Esophagus muscularis mucosa (tissue), 4 donors: ENCODE results near the gene DCC. TPM values are rescaled to one million over a fixed set of nuclear protein-coding genes. Genes with fewer than 3 reads are reported as not detected.

Source experiments
- DNase-seq: peaks from one replicate; pipeline ENCODE4 v3.0.0-alpha.2; 2017; ENCODE audit errors: extremely low spot score
- H3K27ac ChIP-seq, 4 donors: fragments of 200-600 bp; sonication (generic); replicated peaks in 1 of 4; 1 replicate in 3 of 4; 2 replicates in 1 of 4; pipeline ENCODE4 v1.5.1; 2016 to 2019; ENCODE audit warnings: mild to moderate bottlenecking in 1 of 4
- H3K27me3 ChIP-seq, 4 donors: fragments of 200-600 bp; sonication (generic); one replicate each; pipeline versions ENCODE4 v1.5.1 to v1.6.0; 2016 to 2019
- H3K36me3 ChIP-seq, 4 donors: fragments of 200-600 bp; sonication (generic); one replicate each; pipeline ENCODE4 v1.5.1; 2016 to 2019
- H3K4me1 ChIP-seq, 4 donors: fragments of 200-600 bp; sonication (generic); one replicate each; pipeline ENCODE4 v1.5.1; 2016 to 2019
- H3K4me3 ChIP-seq, 4 donors: fragments of 200-600 bp; sonication (generic); 1 replicate in 2 of 4; 2 replicates in 2 of 4; pipeline ENCODE4 v1.5.1; 2016 to 2019; ENCODE audit warnings: mild to moderate bottlenecking in 4 of 4, moderate library complexity in 1 of 4
- H3K9me3 ChIP-seq, 4 donors: fragments of 200-600 bp; sonication (generic); 1 replicate in 3 of 4; 2 replicates in 1 of 4; pipeline ENCODE4 v1.5.1; 2016 to 2019
- EP300 ChIP-seq: sonication (generic); formaldehyde crosslinking; IDR thresholded peaks from one replicate; pipeline ENCODE4 v1.6.1; 2017; ENCODE audit warnings: antibody characterized with exemption
- POLR2A ChIP-seq: fragments of 450-650 bp; IDR thresholded peaks from one replicate; pipeline ENCODE4 v1.6.1; 2017; ENCODE audit warnings: antibody characterized with exemption, moderate library complexity, mild to moderate bottlenecking, low read depth
- POLR2AphosphoS5 ChIP-seq, 2 donors: sonication (generic); formaldehyde crosslinking; IDR thresholded peaks; one replicate each; pipeline ENCODE4 v1.6.1; 2017; ENCODE audit warnings: antibody characterized with exemption in 2 of 2
- WGBS: methylation state at CpG from one replicate; pipeline ENCODE4 v1.1.5; 2018; 5-methylcytosine and 5-hydroxymethylcytosine counted together
- intact Hi-C: fragments of 100-400 bp; cut with DNase I; formaldehyde crosslinking; loops from one replicate; pipeline ENCODE4 v1.15.1; 2023
- total RNA-seq, 4 donors: library from RNA; depleted of rRNA; stranded (reverse); fragments of >200 nt; gene quantifications; one replicate each; pipeline versions ENCODE4 v1.1.0 to v1.2.1, GENCODE V29; 2016
- TF ChIP-seq, protein P1 (sequence below), 3 experiments: fragments of 200-600 bp in 2 of 3; fragments of 450-650 bp in 1 of 3; sonication (generic) in 2 of 3; IDR thresholded peaks; one replicate each; pipeline ENCODE4 v1.5.1; 2017 to 2019; ENCODE audit warnings: antibody characterized with exemption in 3 of 3, mild to moderate bottlenecking in 2 of 3, moderate library complexity in 1 of 3

The DCC gene
- total RNA-seq, 4 donors from 2014 or later, result 0.46 to 0.99 (median 0.83) TPM; not detected in 1

DNA sequence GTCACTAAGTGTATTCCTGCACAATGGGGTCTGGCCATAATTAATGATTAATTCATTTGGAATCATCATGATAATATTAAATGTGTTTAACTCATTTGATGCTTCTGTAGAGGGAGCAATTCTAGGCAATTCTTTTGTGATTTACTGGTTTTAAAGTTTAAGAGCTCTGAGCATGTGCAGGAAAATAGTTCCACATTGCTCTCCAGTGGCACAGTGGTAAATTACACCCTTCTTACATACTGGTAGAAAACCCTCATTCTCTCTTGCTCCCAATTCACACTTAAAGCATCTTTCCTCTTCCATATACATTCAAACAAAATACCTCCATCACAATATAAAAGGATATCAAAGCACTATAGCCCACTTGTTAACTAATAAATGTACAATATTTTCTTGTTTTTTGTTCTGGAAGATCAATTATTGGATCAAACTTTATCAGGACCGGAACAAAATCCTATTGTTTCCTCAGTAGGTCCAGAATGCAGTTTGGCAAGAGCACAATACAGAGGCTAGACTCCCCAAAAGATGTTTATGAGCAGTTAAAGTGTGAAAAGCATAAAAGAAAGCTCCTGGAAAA, 1040.2 kb downstream of the DCC start:
- intact Hi-C loops, result no loop called here
- no peak overlapping the region for H3K27ac ChIP-seq
- no peak overlapping the region for H3K4me3 ChIP-seq
- H3K4me1 ChIP-seq, result no peaks in the 10 kb centered on the region
- 88% methylated on average over 1 of the region's 1 CpG for WGBS
- no peak for DNase-seq
- TF ChIP-seq POLR2AphosphoS5 (IDR thresholded peaks at IDR 0.05), result no peak
- TF ChIP-seq, protein P1, sequence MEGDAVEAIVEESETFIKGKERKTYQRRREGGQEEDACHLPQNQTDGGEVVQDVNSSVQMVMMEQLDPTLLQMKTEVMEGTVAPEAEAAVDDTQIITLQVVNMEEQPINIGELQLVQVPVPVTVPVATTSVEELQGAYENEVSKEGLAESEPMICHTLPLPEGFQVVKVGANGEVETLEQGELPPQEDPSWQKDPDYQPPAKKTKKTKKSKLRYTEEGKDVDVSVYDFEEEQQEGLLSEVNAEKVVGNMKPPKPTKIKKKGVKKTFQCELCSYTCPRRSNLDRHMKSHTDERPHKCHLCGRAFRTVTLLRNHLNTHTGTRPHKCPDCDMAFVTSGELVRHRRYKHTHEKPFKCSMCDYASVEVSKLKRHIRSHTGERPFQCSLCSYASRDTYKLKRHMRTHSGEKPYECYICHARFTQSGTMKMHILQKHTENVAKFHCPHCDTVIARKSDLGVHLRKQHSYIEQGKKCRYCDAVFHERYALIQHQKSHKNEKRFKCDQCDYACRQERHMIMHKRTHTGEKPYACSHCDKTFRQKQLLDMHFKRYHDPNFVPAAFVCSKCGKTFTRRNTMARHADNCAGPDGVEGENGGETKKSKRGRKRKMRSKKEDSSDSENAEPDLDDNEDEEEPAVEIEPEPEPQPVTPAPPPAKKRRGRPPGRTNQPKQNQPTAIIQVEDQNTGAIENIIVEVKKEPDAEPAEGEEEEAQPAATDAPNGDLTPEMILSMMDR (IDR thresholded peaks at IDR 0.05), result peak in 2 of 3 experiments; percentile 9 to 33
- H3K27me3 ChIP-seq, result no peaks in the 10 kb centered on the region
- no peaks in the 10 kb centered on the region for H3K36me3 ChIP-seq
- no peaks in the 10 kb centered on the region for H3K9me3 ChIP-seq

DNA sequence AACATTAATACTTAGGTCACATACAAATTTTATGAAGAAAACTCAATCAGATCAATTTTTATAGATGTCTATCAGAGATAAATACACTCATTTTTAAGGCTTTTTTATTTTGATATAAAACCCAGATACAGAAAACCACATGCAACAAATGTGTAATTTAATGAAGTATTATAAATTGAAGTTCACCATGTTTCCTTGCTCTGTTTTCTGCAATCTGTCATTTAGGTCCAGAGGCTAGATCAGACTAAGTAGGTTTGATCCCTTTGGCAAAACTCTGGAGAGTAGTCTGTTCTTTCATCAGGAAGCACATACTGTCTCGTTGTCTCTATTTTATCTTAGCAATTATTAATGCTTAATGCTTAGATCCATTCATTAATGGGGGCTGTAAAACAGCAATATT, 1042.9 kb downstream of the DCC start:
- DNase-seq, result no peak
- H3K36me3 ChIP-seq, result no peaks in the 10 kb centered on the region
- H3K27ac ChIP-seq, result no peak overlapping the region
- 55% methylated on average over 1 of the region's 1 CpG for WGBS
- H3K27me3 ChIP-seq, result no peaks in the 10 kb centered on the region
- no peak overlapping the region for H3K4me3 ChIP-seq
- TF ChIP-seq EP300 (no peak), POLR2AphosphoS5 (IDR thresholded peaks at IDR 0.05) (no peak), POLR2A (no peak)
- no peaks in the 10 kb centered on the region for H3K4me1 ChIP-seq
- intact Hi-C loops, result no loop called here
- no peaks in the 10 kb centered on the region for H3K9me3 ChIP-seq

DNA sequence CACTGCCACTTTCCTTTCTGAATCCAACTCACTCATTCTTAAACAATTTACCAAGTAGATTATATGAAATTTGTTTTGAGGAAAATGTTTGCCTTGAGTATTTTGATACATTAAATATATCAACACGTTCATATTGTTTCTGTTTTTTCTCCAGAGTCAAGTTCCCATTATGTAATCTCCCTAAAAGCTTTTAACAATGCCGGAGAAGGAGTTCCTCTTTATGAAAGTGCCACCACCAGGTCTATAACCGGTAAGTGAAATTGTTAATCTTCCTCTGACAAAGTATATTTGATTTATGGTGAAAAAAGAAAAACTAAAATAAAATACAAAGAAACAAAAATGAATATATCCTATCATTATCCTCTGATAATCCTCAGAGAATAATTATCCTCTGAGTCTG, 1045.9 kb downstream of the DCC start:
- no peaks in the 10 kb centered on the region for H3K27me3 ChIP-seq
- H3K9me3 ChIP-seq, result no peaks in the 10 kb centered on the region
- H3K36me3 ChIP-seq, result no peaks in the 10 kb centered on the region
- no peak overlapping the region for H3K4me3 ChIP-seq
- no peak for DNase-seq
- no peaks in the 10 kb centered on the region for H3K4me1 ChIP-seq
- H3K27ac ChIP-seq, result no peak overlapping the region
- WGBS, result 71% methylated on average over 3 of the region's 3 CpGs
- intact Hi-C loops, result no loop called here
- TF ChIP-seq POLR2A (no peak), POLR2AphosphoS5 (IDR thresholded peaks at IDR 0.05) (no peak), EP300 (no peak)
- TF ChIP-seq, protein P1 (IDR thresholded peaks at IDR 0.05), result no peak

DNA sequence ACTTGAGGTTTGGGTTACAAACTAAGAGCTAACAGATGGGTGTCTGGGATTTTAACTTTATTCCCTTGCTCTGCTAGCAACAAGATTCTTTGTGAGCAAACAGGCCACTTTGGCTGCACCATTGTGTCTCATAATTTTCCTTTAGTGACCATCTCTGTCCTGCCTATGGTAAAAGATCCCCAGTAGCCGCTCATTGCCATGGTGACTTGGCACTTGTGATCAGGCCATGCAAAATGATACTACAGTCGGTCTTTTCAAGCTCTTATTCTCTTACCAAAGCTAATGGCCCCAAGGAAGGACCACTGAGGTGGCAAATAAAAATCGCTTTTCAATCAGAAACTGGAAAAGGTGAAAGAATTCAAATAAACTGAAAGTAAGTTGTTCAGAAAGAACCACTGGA, 1047.6 kb downstream of the DCC start:
- TF ChIP-seq POLR2AphosphoS5 (IDR thresholded peaks at IDR 0.05), result no peak
- TF ChIP-seq EP300, result no peak
- TF ChIP-seq, protein P1 (IDR thresholded peaks at IDR 0.05), result no peak
- no peak for TF ChIP-seq POLR2A
- Histone ChIP-seq H3K36me3 (no peaks in the 10 kb centered on the region), H3K9me3 (no peaks in the 10 kb centered on the region), H3K4me3 (no peak overlapping the region), H3K27me3 (no peaks in the 10 kb centered on the region), H3K4me1 (no peaks in the 10 kb centered on the region), H3K27ac (no peak overlapping the region)
- intact Hi-C loops, result no loop called here
- WGBS, result 64% methylated on average over 3 of the region's 3 CpGs
- DNase-seq, result no peak

DNA sequence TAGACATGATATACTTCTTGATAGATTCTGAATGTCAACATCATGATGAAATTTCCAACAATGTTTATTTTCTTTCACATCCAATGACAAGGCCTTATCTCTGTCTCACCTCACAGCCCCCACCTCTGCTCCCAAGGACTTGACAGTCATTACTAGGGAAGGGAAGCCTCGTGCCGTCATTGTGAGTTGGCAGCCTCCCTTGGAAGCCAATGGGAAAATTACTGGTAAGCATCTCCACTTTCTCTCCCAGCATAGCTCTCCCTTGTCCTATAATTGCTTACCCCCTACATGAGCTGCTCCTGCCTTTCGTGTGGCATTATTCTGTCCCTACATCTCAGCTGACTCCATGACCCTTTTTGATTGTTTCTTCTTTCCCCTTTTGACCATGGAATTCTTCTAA, 1062.7 kb downstream of the DCC start:
- Histone ChIP-seq H3K27ac (no peak overlapping the region), H3K4me3 (no peak overlapping the region), H3K4me1 (no peaks in the 10 kb centered on the region), H3K36me3 (no peaks in the 10 kb centered on the region), H3K27me3 (no peaks in the 10 kb centered on the region), H3K9me3 (no peaks in the 10 kb centered on the region)
- 51% methylated on average over 3 of the region's 3 CpGs for WGBS
- TF ChIP-seq EP300 (no peak), POLR2AphosphoS5 (IDR thresholded peaks at IDR 0.05) (no peak), POLR2A (no peak)
- TF ChIP-seq, protein P1 (IDR thresholded peaks at IDR 0.05), result no peak
- intact Hi-C loops, result no loop called here
- DNase-seq, result no peak
